GM19023 (cell line): ENCODE data around the gene RPN1.
"Not testable (repeated sequence)": the region's sequence is repeated elsewhere in the genome, so short reads cannot be mapped to it uniquely, and the experiment has no call there.

Source experiments
- ATAC-seq: cut with Tn5 transposase; IDR thresholded peaks from one replicate; pipeline ENCODE4 v1.9.1; 2021; ENCODE audit warnings: mild to moderate bottlenecking, moderate library complexity; ENCODE audit not compliant: unreplicated experiment

RPN1 gene

GRCh38 chr3:128653383-128653992 is 2.9 kb upstream of the RPN1 start:
- not testable (repeated sequence) for ATAC-seq

- ATAC-seq: no peak
These were observed 1.5 kb downstream of the RPN1 start for GRCh38 chr3:128648940-128649663.

GRCh38 chr3:128648402-128648801 is 2.2 kb downstream of the RPN1 start:
- no peak for ATAC-seq

GRCh38 chr3:128647307-128647706 is 3.3 kb downstream of the RPN1 start:
- ATAC-seq: no peak

- ATAC-seq: no peak
These were observed 16.5 kb downstream of the RPN1 start for GRCh38 chr3:128634075-128634611.

- no peak for ATAC-seq
These were observed 18.3 kb downstream of the RPN1 start for GRCh38 chr3:128632301-128632700.

DNA sequence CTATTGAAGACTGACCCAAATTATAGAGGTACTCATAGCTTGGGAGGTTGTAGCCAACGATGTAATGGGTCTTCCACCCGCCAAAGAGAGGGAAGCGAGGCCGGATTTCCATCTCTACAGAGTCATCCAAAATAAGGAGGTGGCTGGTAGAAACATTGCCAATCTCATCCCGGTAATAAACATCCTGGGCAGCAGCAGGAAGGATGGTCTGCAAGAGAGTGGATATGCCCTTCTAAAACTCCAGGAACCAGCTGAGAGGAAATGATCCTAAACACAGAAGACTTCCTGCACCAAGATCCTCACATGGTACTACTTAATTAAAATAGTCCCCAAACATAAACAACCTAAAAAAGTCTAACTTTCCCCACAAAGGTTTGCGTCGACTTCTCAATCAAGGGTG is 20.7 kb downstream of the RPN1 start:
- no peak for ATAC-seq

- no peak for ATAC-seq
These were observed 25.1 kb downstream of the RPN1 start for GRCh38 chr3:128625409-128625945.

DNA sequence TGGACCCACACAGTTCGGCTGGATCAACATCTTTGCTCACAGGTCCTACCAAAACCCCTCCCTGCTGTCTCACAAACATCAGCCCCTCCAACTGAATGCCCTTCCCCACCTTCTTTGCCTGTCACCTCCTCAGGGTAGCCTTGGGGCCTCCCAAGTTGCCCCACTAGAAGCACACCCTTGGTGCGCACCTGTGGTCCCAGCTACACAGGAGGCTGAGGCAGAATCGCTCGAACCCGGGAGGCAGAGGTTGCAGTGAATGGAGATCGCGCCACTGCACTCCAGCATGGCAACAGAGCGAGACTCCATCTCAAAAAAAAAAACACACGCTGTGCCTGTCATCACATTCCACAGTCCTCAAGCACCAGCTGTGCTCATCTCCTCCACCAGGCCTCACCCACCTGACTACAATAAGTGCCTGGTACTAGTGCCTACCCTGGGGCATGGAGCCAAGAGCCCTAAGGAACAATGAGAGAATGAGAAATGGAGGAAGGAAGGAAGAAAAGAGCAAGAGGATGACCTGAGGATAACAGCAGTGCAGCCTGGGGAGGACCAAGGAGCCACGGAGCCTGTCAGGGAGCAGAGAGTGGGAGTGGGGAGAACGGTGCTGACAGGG is 26.0 kb downstream of the RPN1 start:
- no peak for ATAC-seq

- no peak for ATAC-seq
These were observed 26.8 kb downstream of the RPN1 start for GRCh38 chr3:128623762-128624176.

- no peak for ATAC-seq
These were observed 28.7 kb downstream of the RPN1 start for GRCh38 chr3:128621931-128622330.

GRCh38 chr3:128621234-128621633 is 29.4 kb downstream of the RPN1 start:
- no peak for ATAC-seq

- no peak for ATAC-seq
These were observed 30.3 kb downstream of the RPN1 start for GRCh38 chr3:128620268-128620691.

GRCh38 chr3:128619146-128619890 is 31.3 kb downstream of the RPN1 start:
- ATAC-seq: no peak

DNA sequence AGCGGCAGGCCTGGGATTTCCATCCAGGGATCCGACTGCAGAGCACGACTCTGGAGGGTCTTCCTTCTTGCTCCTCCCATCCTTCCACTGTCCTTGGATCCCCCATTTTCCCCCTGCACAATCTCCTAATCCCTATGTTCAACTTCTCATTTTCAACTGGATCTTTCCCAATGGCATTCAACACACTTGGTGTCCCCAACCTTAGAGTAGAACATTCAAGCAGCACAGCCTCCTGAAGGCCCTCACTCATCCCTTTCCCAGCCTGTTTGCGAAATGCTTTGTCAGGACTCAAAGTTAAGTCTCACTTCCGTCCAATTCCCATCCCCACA is 32.3 kb downstream of the RPN1 start:
- ATAC-seq: no peak

DNA sequence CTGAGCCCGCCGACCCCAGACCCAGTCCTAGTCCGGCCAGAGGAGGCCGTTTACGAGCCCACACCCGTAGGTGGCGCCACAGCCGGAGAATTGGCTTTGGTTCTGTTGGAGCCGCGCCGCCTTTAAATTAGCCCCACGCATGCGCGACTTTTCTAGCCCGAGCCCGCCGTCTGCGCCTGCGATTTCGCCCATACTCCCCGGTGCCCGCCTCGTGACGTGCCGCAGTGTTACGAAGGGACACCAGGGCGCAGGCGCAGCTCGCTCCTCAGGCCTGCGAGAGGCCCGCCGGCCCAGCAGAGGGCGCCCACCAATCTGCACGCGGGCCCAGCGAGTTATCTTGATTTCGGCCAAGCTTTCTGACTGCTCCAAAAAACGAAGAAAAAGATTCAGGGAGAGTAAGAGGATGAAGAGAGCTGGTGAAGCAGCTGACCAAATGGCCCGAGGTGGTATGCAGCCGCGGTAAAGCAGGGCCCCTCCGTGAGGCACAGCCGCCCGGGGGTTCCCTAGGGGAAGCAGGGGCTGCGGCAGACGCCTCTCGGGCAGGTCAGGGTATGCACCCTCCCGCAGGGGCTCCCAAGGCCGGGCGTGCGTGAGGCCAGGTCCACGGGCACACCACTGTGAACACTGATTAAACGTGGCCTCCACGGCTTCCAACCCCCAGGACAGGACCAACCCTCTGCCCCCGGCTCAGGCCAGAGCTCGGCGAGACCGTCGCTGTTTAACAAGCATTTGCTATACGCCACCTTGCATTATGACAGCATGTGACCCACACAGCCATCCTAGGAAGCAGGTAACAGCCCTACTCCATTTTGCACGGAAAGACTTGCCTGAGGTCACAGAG is 32.8 kb downstream of the RPN1 start:
- peak; percentile 83 for ATAC-seq

GRCh38 chr3:128617270-128617556 is 33.4 kb downstream of the RPN1 start:
- ATAC-seq: peak; percentile 26

DNA sequence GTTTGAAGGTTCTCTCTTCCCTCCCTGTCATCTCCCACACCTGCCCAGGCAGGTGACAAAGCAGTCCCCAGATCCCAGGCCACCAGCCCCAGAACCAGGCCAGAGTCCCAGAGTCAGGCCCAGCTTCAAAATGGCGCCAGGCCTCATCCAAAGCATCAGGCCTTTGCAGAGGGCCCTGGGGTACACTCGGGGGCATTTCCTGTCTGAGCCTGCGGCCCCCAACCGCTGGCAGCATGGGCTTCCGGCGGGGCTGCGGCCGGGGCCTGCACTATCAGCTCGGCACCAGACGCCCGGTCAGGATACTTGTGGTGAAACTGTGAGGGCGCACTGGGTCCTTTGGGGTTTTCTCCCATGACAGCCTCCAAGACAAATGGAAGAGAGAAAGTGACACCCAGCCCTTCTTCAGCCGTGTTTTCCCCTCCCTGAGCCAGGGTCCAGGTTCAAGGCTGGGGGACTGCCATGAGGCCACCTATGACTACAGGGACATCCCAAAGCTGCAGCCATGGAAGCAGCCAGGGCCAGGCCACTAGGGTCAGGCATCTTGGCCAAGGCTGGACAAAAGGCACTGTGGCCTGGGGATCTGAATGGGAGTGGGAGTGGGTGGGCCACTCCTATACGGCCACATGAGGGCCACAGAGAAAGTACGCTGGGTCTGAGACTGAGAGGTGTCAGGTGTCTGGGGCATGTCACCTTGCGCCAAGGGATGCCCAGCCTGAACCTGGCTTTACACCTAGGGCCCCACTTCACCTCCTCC is 33.9 kb downstream of the RPN1 start:
- no peak for ATAC-seq

DNA sequence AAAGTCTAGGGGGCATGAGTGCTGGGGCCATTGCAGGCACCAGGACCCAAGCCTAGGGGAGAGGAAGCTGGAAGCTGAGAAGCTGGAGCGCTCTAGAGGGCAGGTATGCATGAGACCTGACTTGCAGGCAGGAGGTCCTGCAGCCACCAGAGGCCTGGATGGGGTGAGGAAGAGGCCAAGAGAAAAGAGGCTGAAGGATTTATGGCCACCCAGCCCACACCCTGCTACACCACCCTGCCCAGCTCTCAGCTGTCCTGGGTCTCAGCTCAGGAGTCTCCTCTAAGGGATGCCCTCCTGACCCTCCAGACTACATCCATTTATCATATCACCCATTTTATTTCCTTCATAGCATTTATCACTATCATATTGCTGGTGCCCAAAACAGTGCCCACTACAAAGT is 36.5 kb downstream of the RPN1 start:
- ATAC-seq: no peak
